Stomach smooth muscle (tissue), 2 donors: Measurements from ENCODE around the gene PPP3CA.
"Not testable (repeated sequence)": the region's sequence is repeated elsewhere in the genome, so short reads cannot be mapped to it uniquely, and the experiment has no call there.

Experiments used
- H3K27ac ChIP-seq: one replicate; pipeline ENCODE4 v1.7.0; 2013; ENCODE audit warnings: mild to moderate bottlenecking, low read length, inconsistent platforms
- H3K27me3 ChIP-seq, 2 donors: one replicate each; pipeline ENCODE4 v1.7.0; 2013; ENCODE audit warnings: low read length in 2 of 2; ENCODE audit not compliant: insufficient read depth in 2 of 2, control insufficient read depth in 1 of 2
- H3K36me3 ChIP-seq, 2 donors: one replicate each; pipeline ENCODE4 v1.7.0; 2013; ENCODE audit warnings: low read length in 2 of 2; ENCODE audit not compliant: control insufficient read depth in 2 of 2, insufficient read depth in 2 of 2
- H3K4me1 ChIP-seq: one replicate; pipeline ENCODE4 v1.7.0; 2013; ENCODE audit warnings: low read length; ENCODE audit not compliant: control insufficient read depth, insufficient read depth
- H3K4me3 ChIP-seq, 2 donors: one replicate each; pipeline ENCODE4 v1.7.0; 2013; ENCODE audit warnings: low read length in 2 of 2
- H3K9ac ChIP-seq, 2 donors: one replicate each; pipeline ENCODE4 v1.7.0; 2013; ENCODE audit warnings: low read length in 2 of 2, mild to moderate bottlenecking in 1 of 2
- H3K9me3 ChIP-seq, 2 donors: one replicate each; pipeline ENCODE4 v1.7.0; 2013; ENCODE audit warnings: low read length in 2 of 2; ENCODE audit not compliant: control insufficient read depth in 2 of 2
- donor health status: healthy.
- donor health status: Pancreatic carcinoma.

PPP3CA gene

GRCh38 chr4:101141230-101141629 lies 206.1 kb downstream of the PPP3CA start:
- Histone ChIP-seq H3K9ac (no peak overlapping the region), H3K4me3 (no peak overlapping the region), H3K27me3 (no peaks in the 10 kb centered on the region), H3K9me3 (no peaks in the 10 kb centered on the region), H3K36me3 (no peaks in the 10 kb centered on the region), H3K4me1 (no peaks in the 10 kb centered on the region), H3K27ac (no peak overlapping the region)

GRCh38 chr4:101140228-101140627 lies 207.1 kb downstream of the PPP3CA start:
- Histone ChIP-seq H3K27ac (no peak overlapping the region), H3K4me1 (no peaks in the 10 kb centered on the region), H3K27me3 (no peaks in the 10 kb centered on the region), H3K9me3 (no peaks in the 10 kb centered on the region), H3K4me3 (no peak overlapping the region), H3K9ac (no peak overlapping the region), H3K36me3 (no peaks in the 10 kb centered on the region)

GRCh38 chr4:101136373-101137370 lies 210.7 kb downstream of the PPP3CA start:
- no peaks in the 10 kb centered on the region for H3K4me1 ChIP-seq
- H3K9ac ChIP-seq = no peak overlapping the region
- H3K4me3 ChIP-seq = no peak overlapping the region
- H3K9me3 ChIP-seq = no peaks in the 10 kb centered on the region
- H3K27me3 ChIP-seq = no peaks in the 10 kb centered on the region
- H3K36me3 ChIP-seq = no peaks in the 10 kb centered on the region
- no peak overlapping the region for H3K27ac ChIP-seq

GRCh38 chr4:101135371-101136010 lies 211.8 kb downstream of the PPP3CA start:
- H3K36me3 ChIP-seq = no peaks in the 10 kb centered on the region
- H3K4me1 ChIP-seq = no peaks in the 10 kb centered on the region
- no peaks in the 10 kb centered on the region for H3K9me3 ChIP-seq
- H3K27me3 ChIP-seq = no peaks in the 10 kb centered on the region
- H3K9ac ChIP-seq = no peak overlapping the region
- no peak overlapping the region for H3K4me3 ChIP-seq
- no peak overlapping the region for H3K27ac ChIP-seq

- not testable (repeated sequence) for H3K9me3 ChIP-seq, H3K27ac ChIP-seq, H3K9ac ChIP-seq, H3K27me3 ChIP-seq, H3K4me1 ChIP-seq, H3K4me3 ChIP-seq, H3K36me3 ChIP-seq
Observed at GRCh38 chr4:101131058-101131457, 216.3 kb downstream of the PPP3CA start.

GRCh38 chr4:101128898-101129297 lies 218.4 kb downstream of the PPP3CA start:
- not testable (repeated sequence) for H3K27me3 ChIP-seq, H3K36me3 ChIP-seq, H3K9ac ChIP-seq, H3K4me3 ChIP-seq, H3K4me1 ChIP-seq, H3K9me3 ChIP-seq, H3K27ac ChIP-seq

GRCh38 chr4:101128473-101128872 lies 218.9 kb downstream of the PPP3CA start:
- no peaks in the 10 kb centered on the region for H3K4me1 ChIP-seq
- H3K4me3 ChIP-seq = no peak overlapping the region
- no peaks in the 10 kb centered on the region for H3K27me3 ChIP-seq
- H3K27ac ChIP-seq = no peak overlapping the region
- no peak overlapping the region for H3K9ac ChIP-seq
- H3K36me3 ChIP-seq = no peaks in the 10 kb centered on the region
- H3K9me3 ChIP-seq = no peaks in the 10 kb centered on the region

GRCh38 chr4:101127176-101127790 lies 220.0 kb downstream of the PPP3CA start:
- Histone ChIP-seq H3K36me3 (no peaks in the 10 kb centered on the region), H3K4me3 (no peak overlapping the region), H3K27me3 (no peaks in the 10 kb centered on the region), H3K9me3 (no peaks in the 10 kb centered on the region), H3K27ac (no peak overlapping the region), H3K9ac (no peak overlapping the region), H3K4me1 (no peaks in the 10 kb centered on the region)

- Histone ChIP-seq H3K27ac (no peak overlapping the region), H3K4me3 (no peak overlapping the region), H3K9ac (no peak overlapping the region), H3K9me3 (no peaks in the 10 kb centered on the region), H3K27me3 (no peaks in the 10 kb centered on the region), H3K4me1 (no peaks in the 10 kb centered on the region), H3K36me3 (no peaks in the 10 kb centered on the region)
Observed at GRCh38 chr4:101126059-101126458, 221.3 kb downstream of the PPP3CA start.

GRCh38 chr4:101125045-101125942 lies 222.0 kb downstream of the PPP3CA start:
- no peak overlapping the region for H3K9ac ChIP-seq
- no peaks in the 10 kb centered on the region for H3K9me3 ChIP-seq
- no peak overlapping the region for H3K4me3 ChIP-seq
- H3K27me3 ChIP-seq = no peaks in the 10 kb centered on the region
- H3K27ac ChIP-seq = no peak overlapping the region
- no peaks in the 10 kb centered on the region for H3K4me1 ChIP-seq
- H3K36me3 ChIP-seq = no peaks in the 10 kb centered on the region
